ENCODE data around the gene INSIG1. TPM values are rescaled to one million over a fixed set of nuclear protein-coding genes. Genes with fewer than 3 reads are reported as not detected.

The INSIG1 gene
- total RNA-seq (10 to 100 TPM in 7 of 10 donors, 1 to 10 TPM in 3; 5.9 to 16.3 (median 12.1) TPM), polyA plus RNA-seq (10 to 100 TPM in 1 of 2 donors, 1 to 10 TPM in 1; 6.7 to 13.1 TPM)
- long read RNA-seq, donor 1, transcript INSIG1-201 (6 exons, 3,010 nt) = major isoform, 17 of 25 reads
- long read RNA-seq, donor 1, partial matches to known transcripts = 4 of 25 reads
- long read RNA-seq, donor 1, other reads (novel, unspliced or antisense) = 2 of 25 reads
- long read RNA-seq, donor 2, transcript INSIG1-201 (6 exons, 3,010 nt) = major isoform, 19 of 24 reads
- long read RNA-seq, donor 2, partial matches to known transcripts = 3 of 24 reads
- long read RNA-seq, donor 2, other reads (novel, unspliced or antisense) = 1 of 24 reads
- long read RNA-seq, donor 3, transcript INSIG1-201 (6 exons, 3,010 nt) = major isoform, 30 of 51 reads
- long read RNA-seq, donor 3, partial matches to known transcripts = 3 of 51 reads
- long read RNA-seq, donor 3, other reads (novel, unspliced or antisense) = 15 of 51 reads

- peak in 1 of 9 donors; percentile 4 for TF ChIP-seq CTCF (IDR thresholded peaks at IDR 0.05)
- intact Hi-C loops (cut with DNase I) = loop anchor here in 8 of 10 donors (1.0 to 10.0 kb wide), 13 partner anchors 38 to 370 kb away; partner anchors contain the start of gene PAXIP1 (in 4 of the 8)
- H3K27ac ChIP-seq = peak within 1 kb of the TSS; percentile 63 to 96 (median 94)
- peaks cover 0 to 24% (median 0%) of the 10 kb centered on the region in 9 donors for H3K36me3 ChIP-seq
- ATAC-seq (peak; percentile 88 to 98 (median 94)), DNase-seq (peak; percentile 89 to 94)
- peak within 1 kb of the TSS; percentile 80 to 97 (median 91) for H3K4me3 ChIP-seq
- WGBS, 2 donors = 0 to 1% methylated on average over 83 to 111 of the region's 111 CpGs
- H3K9me3 ChIP-seq = no peaks in the 10 kb centered on the region
- peaks cover 0 to 5% (median 0%) of the 10 kb centered on the region in 7 donors for H3K27me3 ChIP-seq
- H3K4me1 ChIP-seq = peaks cover 12 to 53% (median 31%) of the 10 kb centered on the region in 9 donors
Measured at GRCh38 chr7:155297517-155298287, at the start of gene INSIG1. INSIG1 (plus strand) TSS chr7:155297878; CDS start chr7:155298286, 408 bp downstream.

GRCh38 chr7:155248366-155248756 is 49.3 kb upstream of the INSIG1 start:
- DNase-seq = no peak
- Histone ChIP-seq H3K27ac (no peak overlapping the region), H3K4me1 (no peaks in the 10 kb centered on the region), H3K9me3 (peaks cover 0 to 7% (median 0%) of the 10 kb centered on the region in 11 donors), H3K4me3 (no peak overlapping the region), H3K36me3 (no peaks in the 10 kb centered on the region), H3K27me3 (peaks cover 0 to 16% (median 6%) of the 10 kb centered on the region in 7 donors)
- TF ChIP-seq CTCF (IDR thresholded peaks at IDR 0.05) = no peak
- 84 to 90% methylated on average over 10 of the region's 10 CpGs for WGBS, 2 donors
- no peak for ATAC-seq
- intact Hi-C loops (cut with DNase I) = no loop called here

- intact Hi-C loops (cut with DNase I) = loop anchor here in 1 of 10 donors (10.0 kb wide), 1 partner anchor 47 kb away; no protein-coding TSS in a partner anchor
- ATAC-seq (peak in 1 of 8 donors; percentile 32), DNase-seq (no peak)
- Histone ChIP-seq H3K4me1 (peaks cover 0 to 6% (median 2%) of the 10 kb centered on the region in 9 donors), H3K36me3 (no peaks in the 10 kb centered on the region), H3K27ac (no peak overlapping the region), H3K4me3 (no peak overlapping the region), H3K9me3 (no peaks in the 10 kb centered on the region), H3K27me3 (peaks cover 0 to 16% (median 6%) of the 10 kb centered on the region in 7 donors)
- no peak for TF ChIP-seq CTCF (IDR thresholded peaks at IDR 0.05)
- WGBS, 2 donors = 50 to 61% methylated on average over 7 of the region's 7 CpGs
Measured at GRCh38 chr7:155251831-155252230, 45.8 kb upstream of the INSIG1 start.

GRCh38 chr7:155252444-155252887 is 45.2 kb upstream of the INSIG1 start:
- H3K4me3 ChIP-seq = no peak overlapping the region
- 81 to 86% methylated on average over 8 of the region's 8 CpGs for WGBS, 2 donors

More at GRCh38 chr7:155252444-155252887, 45.2 kb upstream of the INSIG1 start:
- Histone ChIP-seq H3K9me3 (no peaks in the 10 kb centered on the region), H3K27me3 (peaks cover 0 to 16% (median 6%) of the 10 kb centered on the region in 7 donors), H3K27ac (no peak overlapping the region), H3K36me3 (no peaks in the 10 kb centered on the region), H3K4me1 (peaks cover 0 to 12% (median 6%) of the 10 kb centered on the region in 9 donors)
- peak in 1 of 8 donors; percentile 9 for ATAC-seq
- no peak for TF ChIP-seq CTCF (IDR thresholded peaks at IDR 0.05)
- DNase-seq = no peak
- intact Hi-C loops (cut with DNase I) = loop anchor here in 1 of 10 donors (10.0 kb wide), 1 partner anchor 48 kb away; no protein-coding TSS in a partner anchor
